ENCODE results near the gene CMTR1. TPM values are rescaled to one million over a fixed set of nuclear protein-coding genes. Genes with fewer than 3 reads are reported as not detected.

Gene CMTR1
- total and polyA plus RNA-seq, 11 donors, result 16.3 to 40.7 (median 28.4) TPM

DNA sequence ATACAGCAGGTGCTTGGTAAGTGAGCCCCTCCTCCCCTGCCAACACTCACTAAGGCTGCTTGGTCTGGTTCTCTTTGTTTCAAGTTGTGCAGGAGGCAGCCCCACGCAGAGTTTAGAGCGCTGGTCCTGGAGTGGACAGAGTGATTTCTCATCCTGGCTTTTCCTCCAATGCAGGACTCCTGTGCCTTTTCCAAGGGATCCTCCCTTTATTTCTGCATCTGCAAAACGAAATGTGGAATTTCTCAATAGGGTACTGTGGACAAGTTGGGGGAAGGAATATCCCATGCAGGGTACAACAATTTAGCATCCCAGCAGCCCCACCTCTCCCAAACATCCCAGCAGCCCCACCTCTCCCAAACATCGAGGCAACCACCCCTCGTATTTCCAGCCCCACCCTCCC is 97.3 kb downstream of the CMTR1 start:
- ATAC-seq, result no peak
- Histone ChIP-seq H3K4me1 (peaks cover 0 to 2% (median under 1%) of the 10 kb centered on the region in 12 donors), H3K27me3 (peaks cover 0 to 51% (median 19%) of the 10 kb centered on the region in 9 donors), H3K9me3 (no peaks in the 10 kb centered on the region), H3K36me3 (no peaks in the 10 kb centered on the region), H3K27ac (no peak overlapping the region), H3K4me3 (no peak overlapping the region)
- TF ChIP-seq POLR2A (IDR thresholded peaks at IDR 0.05), result no peak
- intact Hi-C loops (cut with DNase I), result no loop called here
- 32 to 55% (median 39%) methylated on average over 5 of the region's 5 CpGs for WGBS, 4 donors
- no peak for DNase-seq

DNA sequence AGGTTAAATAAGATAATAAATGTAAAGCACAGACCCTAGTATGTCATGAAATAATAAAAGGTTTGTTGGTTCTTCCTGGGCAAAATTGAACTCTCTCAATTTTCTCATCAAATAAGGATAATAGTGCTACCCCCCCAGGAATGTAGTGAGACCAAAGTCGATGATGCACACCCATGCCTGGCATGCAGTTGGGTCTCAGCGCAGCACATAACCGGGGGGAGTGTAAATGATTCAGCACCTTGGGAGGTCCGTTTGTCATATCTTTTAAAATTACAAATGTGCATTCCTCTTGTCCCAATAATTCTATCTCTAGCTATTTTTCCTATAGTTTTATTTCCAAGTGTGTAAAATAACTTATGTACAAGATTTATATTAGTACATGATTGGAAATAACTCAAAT is 98.0 kb downstream of the CMTR1 start:
- H3K9me3 ChIP-seq, result no peaks in the 10 kb centered on the region
- no peak overlapping the region for H3K27ac ChIP-seq
- ATAC-seq (no peak), DNase-seq (no peak)
- no peaks in the 10 kb centered on the region for H3K36me3 ChIP-seq
- TF ChIP-seq POLR2A (IDR thresholded peaks at IDR 0.05), result no peak
- TF ChIP-seq, protein P1, sequence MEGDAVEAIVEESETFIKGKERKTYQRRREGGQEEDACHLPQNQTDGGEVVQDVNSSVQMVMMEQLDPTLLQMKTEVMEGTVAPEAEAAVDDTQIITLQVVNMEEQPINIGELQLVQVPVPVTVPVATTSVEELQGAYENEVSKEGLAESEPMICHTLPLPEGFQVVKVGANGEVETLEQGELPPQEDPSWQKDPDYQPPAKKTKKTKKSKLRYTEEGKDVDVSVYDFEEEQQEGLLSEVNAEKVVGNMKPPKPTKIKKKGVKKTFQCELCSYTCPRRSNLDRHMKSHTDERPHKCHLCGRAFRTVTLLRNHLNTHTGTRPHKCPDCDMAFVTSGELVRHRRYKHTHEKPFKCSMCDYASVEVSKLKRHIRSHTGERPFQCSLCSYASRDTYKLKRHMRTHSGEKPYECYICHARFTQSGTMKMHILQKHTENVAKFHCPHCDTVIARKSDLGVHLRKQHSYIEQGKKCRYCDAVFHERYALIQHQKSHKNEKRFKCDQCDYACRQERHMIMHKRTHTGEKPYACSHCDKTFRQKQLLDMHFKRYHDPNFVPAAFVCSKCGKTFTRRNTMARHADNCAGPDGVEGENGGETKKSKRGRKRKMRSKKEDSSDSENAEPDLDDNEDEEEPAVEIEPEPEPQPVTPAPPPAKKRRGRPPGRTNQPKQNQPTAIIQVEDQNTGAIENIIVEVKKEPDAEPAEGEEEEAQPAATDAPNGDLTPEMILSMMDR (IDR thresholded peaks at IDR 0.05), result no peak
- H3K4me3 ChIP-seq, result no peak overlapping the region
- intact Hi-C loops (cut with DNase I), result no loop called here
- peaks cover 0 to 9% (median 7%) of the 10 kb centered on the region in 12 donors for H3K4me1 ChIP-seq
- WGBS, 4 donors, result 75 to 81% (median 78%) methylated on average over 4 of the region's 4 CpGs
- peaks cover 0 to 57% (median 23%) of the 10 kb centered on the region in 9 donors for H3K27me3 ChIP-seq

Other genes with a start within 250 kb of the CMTR1 start
- 10 to 100 TPM in 1 of 9 donors, 1 to 10 TPM in 8; 5.5 to 10.0 (median 7.3) TPM for gene TBC1D22B, start 175.4 kb upstream of the CMTR1 start, total RNA-seq
- 10 to 100 TPM in 1 of 2 donors, 1 to 10 TPM in 1; 3.1 to 10.7 TPM for gene TBC1D22B, start 175.4 kb upstream of the CMTR1 start, polyA plus RNA-seq
- 1 to 10 TPM in 2 of 9 donors, under 1 TPM in 4, not detected in 3; 0.23 to 2.1 (median 0.75) TPM for gene TMEM217, start 175.1 kb upstream of the CMTR1 start, total RNA-seq
- under 1 TPM; 0.15 to 0.73 TPM for gene TMEM217, start 175.1 kb upstream of the CMTR1 start, polyA plus RNA-seq
- gene RNF8, start 79.2 kb upstream of the CMTR1 start, total RNA-seq, result 10 to 100 TPM; 10.3 to 20.6 (median 15.9) TPM
- 10 to 100 TPM; 10.5 to 18.8 TPM for gene RNF8, start 79.2 kb upstream of the CMTR1 start, polyA plus RNA-seq
- 10 to 100 TPM; 17.6 to 53.7 (median 25.2) TPM for gene CCDC167, start 66.7 kb downstream of the CMTR1 start, total RNA-seq
- gene CCDC167, start 66.7 kb downstream of the CMTR1 start, polyA plus RNA-seq, result 10 to 100 TPM; 44.2 to 76.7 TPM